Muscle layer of duodenum (tissue), 2 donors: ENCODE measurements around the gene NLRP8.

ENCODE experiments used
- H3K27ac ChIP-seq: one replicate; pipeline ENCODE4 v1.7.0; 2013; ENCODE audit warnings: mild to moderate bottlenecking, low read length
- H3K27me3 ChIP-seq: one replicate; pipeline ENCODE4 v1.7.0; 2013; ENCODE audit warnings: low read depth, mild to moderate bottlenecking, control low read depth, low read length
- H3K36me3 ChIP-seq, 2 donors: one replicate each; pipeline ENCODE4 v1.7.0; 2013; ENCODE audit warnings: low read length in 2 of 2, control low read depth in 1 of 2, mild to moderate bottlenecking in 1 of 2; ENCODE audit not compliant: insufficient read depth in 2 of 2, control insufficient read depth in 1 of 2
- H3K4me1 ChIP-seq, 2 donors: one replicate each; pipeline ENCODE4 v1.7.0; 2013; ENCODE audit warnings: low read length in 2 of 2, mild to moderate bottlenecking in 2 of 2, control low read depth in 1 of 2, moderate library complexity in 1 of 2; ENCODE audit not compliant: insufficient read depth in 2 of 2, control insufficient read depth in 1 of 2
- H3K4me3 ChIP-seq, 2 donors: one replicate each; pipeline ENCODE4 v1.7.0; 2013; ENCODE audit warnings: low read length in 2 of 2, low read depth in 1 of 2, mild to moderate bottlenecking in 1 of 2
- H3K9me3 ChIP-seq, 2 donors: one replicate each; pipeline ENCODE4 v1.7.0; 2013; ENCODE audit warnings: low read length in 2 of 2, control low read depth in 1 of 2, mild to moderate bottlenecking in 1 of 2; ENCODE audit not compliant: control insufficient read depth in 1 of 2
- donor health status: healthy.

The NLRP8 gene

GRCh38 chr19:55947532-55947931 is at the start of gene NLRP8:
Gene NLRP8, plus strand, starts transcription at chr19:55947832.
- H3K9me3 ChIP-seq = peaks cover 0 to 2% of the 10 kb centered on the region in 2 donors

DNA sequence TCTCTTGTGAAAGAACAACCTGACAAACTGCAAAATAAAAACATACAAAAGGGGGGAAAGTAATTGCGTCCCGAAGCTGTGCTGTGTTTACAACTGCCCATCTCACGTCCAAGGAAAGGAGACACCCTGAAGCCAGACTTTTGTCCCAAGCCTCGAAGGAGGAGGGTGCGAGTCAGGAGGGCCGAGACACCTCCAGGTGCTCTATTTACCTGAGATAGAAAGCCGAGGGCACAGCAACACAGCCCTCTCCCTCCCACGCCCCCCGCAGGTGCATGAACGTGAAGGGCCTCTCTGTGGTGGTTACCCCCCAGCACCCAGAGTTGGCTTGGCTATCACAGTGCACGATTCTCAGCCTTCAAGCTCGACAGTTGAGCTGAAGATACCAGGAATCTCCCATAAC is 48.7 kb upstream of the NLRP8 start:
- Histone ChIP-seq H3K36me3 (no peaks in the 10 kb centered on the region), H3K27me3 (no peaks in the 10 kb centered on the region), H3K4me1 (no peaks in the 10 kb centered on the region), H3K9me3 (no peaks in the 10 kb centered on the region), H3K4me3 (no peak overlapping the region), H3K27ac (no peak overlapping the region)

More at GRCh38 chr19:55947532-55947931, at the start of gene NLRP8:
- H3K27me3 ChIP-seq = no peaks in the 10 kb centered on the region
- H3K36me3 ChIP-seq = no peaks in the 10 kb centered on the region
- no peak within 1 kb of the TSS for H3K27ac ChIP-seq
- H3K4me3 ChIP-seq = no peak within 1 kb of the TSS
- no peaks in the 10 kb centered on the region for H3K4me1 ChIP-seq

DNA sequence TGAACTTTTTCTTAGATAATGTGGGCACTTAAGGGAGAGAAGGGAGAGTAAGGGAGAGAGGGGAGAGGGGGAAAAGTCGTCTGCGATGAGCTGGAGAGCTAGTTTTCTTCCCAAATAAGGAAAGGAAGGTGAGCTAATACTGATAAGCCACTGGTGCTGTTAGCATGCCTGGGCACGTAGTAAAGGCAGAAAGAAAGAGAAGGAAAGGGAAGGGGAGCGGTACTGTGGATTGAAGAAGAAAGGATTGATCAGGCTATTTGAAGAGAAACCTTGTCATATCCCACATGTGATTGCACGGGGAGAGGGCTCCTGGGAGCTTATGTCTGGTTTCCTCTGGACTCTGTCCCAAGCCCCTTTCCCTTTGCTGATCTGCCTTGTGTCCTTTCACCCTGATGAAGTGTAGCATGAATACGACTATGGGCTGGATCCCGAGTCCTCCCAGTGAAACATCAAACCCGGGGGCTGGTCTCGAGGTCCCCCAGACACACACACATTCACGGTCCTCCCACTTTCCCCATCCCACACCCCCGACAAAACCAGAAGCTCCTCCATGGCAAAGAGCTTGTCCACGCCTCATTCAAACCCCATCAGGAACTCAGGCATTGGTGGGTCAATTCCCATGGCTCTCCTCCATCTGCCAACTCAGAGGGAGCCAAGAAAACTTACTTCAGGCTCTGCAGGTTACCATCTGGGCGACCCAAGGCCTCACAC is 46.1 kb upstream of the NLRP8 start:
- Histone ChIP-seq H3K36me3 (no peaks in the 10 kb centered on the region), H3K27ac (no peak overlapping the region), H3K27me3 (no peaks in the 10 kb centered on the region), H3K4me3 (no peak overlapping the region), H3K9me3 (peaks cover 0 to 3% of the 10 kb centered on the region in 2 donors), H3K4me1 (no peaks in the 10 kb centered on the region)

DNA sequence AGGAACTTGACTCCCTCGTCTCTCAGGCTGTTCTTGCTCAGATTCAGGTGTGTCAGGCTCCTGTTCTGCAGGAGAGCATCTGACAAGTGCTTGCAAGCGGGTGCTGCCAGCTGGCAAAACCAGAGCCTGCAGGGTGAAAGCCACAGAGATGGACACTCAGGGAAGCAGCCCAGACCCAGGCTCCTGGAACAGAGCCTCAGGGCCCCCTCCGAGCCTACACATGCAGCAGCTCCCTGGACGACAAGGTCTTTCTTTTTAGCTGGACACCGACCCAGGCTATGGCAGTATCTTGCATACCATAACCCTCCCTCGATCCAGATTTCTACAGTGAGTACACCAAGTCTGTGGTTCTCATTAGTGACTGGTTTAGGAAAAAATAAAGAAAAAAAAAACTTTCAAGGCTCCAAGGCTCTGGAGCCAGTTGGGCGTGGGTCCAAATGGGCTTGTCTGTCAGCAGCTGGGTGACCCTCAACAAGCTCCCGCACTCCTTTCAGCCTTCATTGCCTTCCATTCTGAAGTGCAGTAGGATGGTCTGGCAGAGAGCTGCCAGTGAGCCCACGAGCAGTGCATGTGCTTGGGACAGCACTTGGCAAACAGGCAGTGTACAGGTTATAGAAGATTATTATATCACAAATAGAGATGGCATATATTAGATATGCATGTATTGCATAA is 45.4 kb upstream of the NLRP8 start:
- H3K36me3 ChIP-seq = no peaks in the 10 kb centered on the region
- peaks cover 0 to 4% of the 10 kb centered on the region in 2 donors for H3K9me3 ChIP-seq
- no peaks in the 10 kb centered on the region for H3K27me3 ChIP-seq
- H3K4me3 ChIP-seq = no peak overlapping the region
- H3K27ac ChIP-seq = no peak overlapping the region
- H3K4me1 ChIP-seq = no peaks in the 10 kb centered on the region

DNA sequence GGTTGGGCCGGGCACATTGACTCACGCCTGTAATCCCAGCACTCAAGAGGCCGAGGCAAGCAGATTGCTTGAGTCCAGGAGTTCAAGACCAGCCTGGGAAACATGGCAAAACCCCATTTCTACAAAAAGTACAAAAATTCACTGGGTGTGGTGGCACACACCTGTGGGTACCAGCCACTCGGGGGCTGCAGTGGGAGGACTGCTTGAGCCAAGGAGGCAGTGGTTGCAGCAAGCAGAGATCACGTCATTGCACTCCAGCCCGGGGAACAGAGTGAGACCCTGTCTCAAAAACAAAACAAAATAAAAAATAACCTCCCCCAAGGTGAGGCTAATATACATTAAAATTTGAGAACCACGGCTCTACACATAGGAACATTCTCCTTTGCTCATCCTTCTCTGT is 40.3 kb upstream of the NLRP8 start:
- Histone ChIP-seq H3K27ac (no peak overlapping the region), H3K27me3 (no peaks in the 10 kb centered on the region), H3K4me1 (no peaks in the 10 kb centered on the region), H3K4me3 (no peak overlapping the region), H3K36me3 (no peaks in the 10 kb centered on the region), H3K9me3 (peaks cover 0 to 7% of the 10 kb centered on the region in 2 donors)

DNA sequence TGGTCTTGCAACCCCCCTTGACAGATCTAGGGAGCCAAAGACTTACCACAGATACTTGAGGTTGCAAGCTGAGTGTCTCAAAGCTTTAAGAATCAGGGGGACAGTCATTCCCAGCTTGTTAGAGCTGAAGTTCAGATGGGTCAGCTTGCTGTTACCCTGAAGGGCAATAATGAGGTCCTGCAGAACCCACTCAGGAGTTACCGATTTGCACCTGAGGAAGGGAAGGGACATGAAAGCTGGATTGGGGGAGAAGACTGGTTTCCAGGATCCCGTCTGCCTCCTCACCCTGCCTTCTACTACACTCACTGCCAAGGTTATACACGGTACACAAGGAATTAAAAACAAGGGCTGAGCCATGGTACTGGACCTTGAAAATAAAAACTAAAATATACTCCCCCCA is 39.9 kb upstream of the NLRP8 start:
- Histone ChIP-seq H3K27me3 (no peaks in the 10 kb centered on the region), H3K4me1 (no peaks in the 10 kb centered on the region), H3K9me3 (peaks cover 0 to 7% of the 10 kb centered on the region in 2 donors), H3K4me3 (no peak overlapping the region), H3K36me3 (no peaks in the 10 kb centered on the region), H3K27ac (no peak overlapping the region)

DNA sequence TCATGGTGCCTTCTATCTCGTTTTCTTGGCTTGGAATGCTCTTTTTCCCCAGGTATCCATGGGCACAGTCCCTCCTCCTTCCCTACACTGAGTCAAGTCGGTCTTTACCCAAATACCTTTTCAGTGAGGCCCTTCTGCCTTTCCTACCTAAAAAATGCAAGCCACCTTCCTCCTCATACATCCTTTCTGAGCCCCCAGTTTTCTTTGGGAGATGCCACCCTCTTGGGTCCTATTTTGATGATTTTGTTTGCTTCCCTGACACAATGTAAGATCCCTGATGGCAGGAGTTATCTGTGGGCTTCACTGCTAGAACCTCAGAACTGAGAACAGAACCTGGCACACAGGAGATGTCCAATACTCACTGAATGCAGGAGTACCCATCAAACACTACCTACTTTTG is 37.8 kb upstream of the NLRP8 start:
- Histone ChIP-seq H3K27ac (no peak overlapping the region), H3K27me3 (no peaks in the 10 kb centered on the region), H3K36me3 (no peaks in the 10 kb centered on the region), H3K4me3 (no peak overlapping the region), H3K4me1 (no peaks in the 10 kb centered on the region), H3K9me3 (peaks cover 0 to 12% of the 10 kb centered on the region in 2 donors)

GRCh38 chr19:55912916-55913315 is 34.7 kb upstream of the NLRP8 start:
- Histone ChIP-seq H3K27me3 (no peaks in the 10 kb centered on the region), H3K36me3 (no peaks in the 10 kb centered on the region), H3K9me3 (peaks cover 0 to 14% of the 10 kb centered on the region in 2 donors), H3K27ac (no peak overlapping the region), H3K4me1 (no peaks in the 10 kb centered on the region), H3K4me3 (no peak overlapping the region)

GRCh38 chr19:55913643-55914268 is 33.9 kb upstream of the NLRP8 start:
- Histone ChIP-seq H3K4me1 (no peaks in the 10 kb centered on the region), H3K36me3 (no peaks in the 10 kb centered on the region), H3K4me3 (no peak overlapping the region), H3K9me3 (peaks cover 0 to 13% of the 10 kb centered on the region in 2 donors), H3K27me3 (no peaks in the 10 kb centered on the region), H3K27ac (no peak overlapping the region)

DNA sequence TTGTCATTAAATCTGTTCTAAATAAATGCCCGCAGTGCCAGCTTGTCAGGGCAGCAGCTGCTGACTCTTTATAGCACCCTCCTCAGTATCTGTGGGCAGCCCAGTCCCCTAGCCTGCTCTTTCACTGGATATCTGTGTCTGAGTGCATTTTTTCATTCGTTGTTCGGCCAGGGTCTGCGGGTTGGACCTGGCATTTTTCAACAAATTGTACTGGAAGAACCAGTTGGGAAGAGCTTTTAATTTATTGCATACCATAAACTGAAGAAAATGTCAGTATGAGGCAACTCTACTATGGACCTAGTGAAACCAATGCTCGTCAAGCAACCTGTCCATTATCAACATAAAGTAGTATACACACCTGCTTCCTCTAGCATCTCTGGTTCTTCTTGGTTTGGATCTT is 24.1 kb upstream of the NLRP8 start:
- Histone ChIP-seq H3K27me3 (no peaks in the 10 kb centered on the region), H3K27ac (no peak overlapping the region), H3K4me1 (no peaks in the 10 kb centered on the region), H3K9me3 (peaks cover 4 to 17% of the 10 kb centered on the region in 2 donors), H3K36me3 (no peaks in the 10 kb centered on the region), H3K4me3 (no peak overlapping the region)

- Histone ChIP-seq H3K27me3 (no peaks in the 10 kb centered on the region), H3K9me3 (peaks cover 0 to 5% of the 10 kb centered on the region in 2 donors), H3K4me3 (no peak overlapping the region), H3K27ac (no peak overlapping the region), H3K4me1 (no peaks in the 10 kb centered on the region), H3K36me3 (no peaks in the 10 kb centered on the region)
These were observed 19.6 kb upstream of the NLRP8 start for GRCh38 chr19:55927991-55928390.
